Breast epithelium (tissue), 3 donors: ENCODE results near the gene USP50.

Experiments used
- CTCF ChIP-seq, 3 donors: fragments of 450-650 bp; IDR thresholded peaks; one replicate each; pipeline ENCODE4 v1.5.1; 2016 to 2017; ENCODE audit warnings: antibody characterized with exemption in 3 of 3, mild to moderate bottlenecking in 3 of 3, moderate library complexity in 3 of 3
- POLR2A ChIP-seq: fragments of 450-650 bp; IDR thresholded peaks from one replicate; pipeline ENCODE4 v1.6.1; 2016; ENCODE audit warnings: antibody characterized with exemption, mild to moderate bottlenecking, moderate library complexity
- POLR2AphosphoS5 ChIP-seq, 3 donors: sonication (generic); formaldehyde crosslinking; IDR thresholded peaks; one replicate each; pipeline ENCODE4 v1.6.1; 2017; ENCODE audit warnings: antibody characterized with exemption in 3 of 3

- TF ChIP-seq CTCF (IDR thresholded peaks at IDR 0.05) (no peak), POLR2AphosphoS5 (IDR thresholded peaks at IDR 0.05) (no peak), POLR2A (no peak)
Measured at GRCh38 chr15:50487287-50487686, 59.2 kb downstream of the USP50 start.
